AG10803 (cell line): ENCODE measurements around the gene C16orf90.

Experiments
- DNase-seq: peaks from one replicate; pipeline ENCODE4 v3.0.0; 2010; ENCODE audit warnings: low read depth
- H3K4me3 ChIP-seq: 2 replicates; pipeline ENCODE4 v1.5.1; 2011; ENCODE audit warnings: mild to moderate bottlenecking, low read length, control low read depth
- CTCF ChIP-seq: conservative IDR thresholded peaks from 2 replicates; pipeline ENCODE4 v1.5.1; 2011; ENCODE audit warnings: mild to moderate bottlenecking, low read length, control low read depth, inconsistent platforms

The C16orf90 gene

GRCh38 chr16:3470723-3471122 lies 24.6 kb downstream of the C16orf90 start:
- no peak for TF ChIP-seq CTCF
- DNase-seq = no peak
- no peak overlapping the region for H3K4me3 ChIP-seq

GRCh38 chr16:3469736-3470135 lies 25.6 kb downstream of the C16orf90 start:
- DNase-seq = no peak
- no peak for TF ChIP-seq CTCF
- H3K4me3 ChIP-seq = no peak overlapping the region

- H3K4me3 ChIP-seq = no peak overlapping the region
- no peak for TF ChIP-seq CTCF
These were observed 26.8 kb downstream of the C16orf90 start for GRCh38 chr16:3468501-3468900.

GRCh38 chr16:3467921-3468320 lies 27.4 kb downstream of the C16orf90 start:
- H3K4me3 ChIP-seq = no peak overlapping the region
- DNase-seq = peak; percentile 25
- TF ChIP-seq CTCF = no peak

More at GRCh38 chr16:3468501-3468900, 26.8 kb downstream of the C16orf90 start:
- DNase-seq = no peak

GRCh38 chr16:3467182-3467581 lies 28.1 kb downstream of the C16orf90 start:
- no peak overlapping the region for H3K4me3 ChIP-seq
- DNase-seq = no peak
- no peak for TF ChIP-seq CTCF

- no peak overlapping the region for H3K4me3 ChIP-seq
- no peak for DNase-seq
- no peak for TF ChIP-seq CTCF
These were observed 29.2 kb downstream of the C16orf90 start for GRCh38 chr16:3465911-3466584.

GRCh38 chr16:3465301-3465700 lies 30.0 kb downstream of the C16orf90 start:
- TF ChIP-seq CTCF = no peak
- H3K4me3 ChIP-seq = no peak overlapping the region
- no peak for DNase-seq
